Hepatocyte (in vitro differentiated cells): Measurements from ENCODE around the gene LFNG. TPM values are rescaled to one million over a fixed set of nuclear protein-coding genes. Genes with fewer than 3 reads are reported as not detected.

ENCODE experiments used
- DNase-seq: peaks from one replicate; pipeline ENCODE4 v3.0.0-alpha.2; 2016; ENCODE audit warnings: low spot score
- H2AFZ ChIP-seq: fragments of 200-600 bp; sonication (generic); 2 replicates; pipeline ENCODE4 v1.6.0; 2016; ENCODE audit warnings: antibody characterized with exemption, mild to moderate bottlenecking
- H3K27ac ChIP-seq: fragments of 200-600 bp; sonication (generic); 2 replicates; pipeline ENCODE4 v1.5.1; 2016; ENCODE audit warnings: mild to moderate bottlenecking
- H3K27me3 ChIP-seq: fragments of 200-600 bp; sonication (generic); 2 replicates; pipeline ENCODE4 v1.6.1; 2016
- H3K36me3 ChIP-seq: fragments of 200-600 bp; sonication (generic); replicated peaks from 2 replicates; pipeline ENCODE4 v1.5.1; 2016; ENCODE audit warnings: low read depth; ENCODE audit not compliant: insufficient read depth
- H3K4me1 ChIP-seq: fragments of 200-600 bp; sonication (generic); 2 replicates; pipeline ENCODE4 v1.5.1; 2016; ENCODE audit warnings: mild to moderate bottlenecking, moderate library complexity; ENCODE audit not compliant: insufficient read depth
- H3K4me2 ChIP-seq: fragments of 200-600 bp; sonication (generic); 2 replicates; pipeline ENCODE4 v1.6.0; 2016
- H3K4me3 ChIP-seq: fragments of 200-600 bp; sonication (generic); 2 replicates; pipeline ENCODE4 v1.5.1; 2016; ENCODE audit warnings: mild to moderate bottlenecking
- H3K79me2 ChIP-seq: fragments of 200-600 bp; sonication (generic); 2 replicates; pipeline ENCODE4 v1.6.0; 2017; ENCODE audit warnings: mild to moderate bottlenecking
- H3K9me2 ChIP-seq: fragments of 200-600 bp; sonication (generic); replicated peaks from 2 replicates; pipeline ENCODE4 v1.6.0; 2017; ENCODE audit warnings: mild to moderate bottlenecking; ENCODE audit not compliant: insufficient read depth
- H3K9me3 ChIP-seq: fragments of 200-600 bp; sonication (generic); 2 replicates; pipeline ENCODE4 v1.5.1; 2016; ENCODE audit warnings: low read depth, mild to moderate bottlenecking
- H4K20me1 ChIP-seq: fragments of 200-600 bp; sonication (generic); 2 replicates; pipeline ENCODE4 v1.6.0; 2016; ENCODE audit warnings: mild to moderate bottlenecking; ENCODE audit not compliant: insufficient read depth, poor library complexity, severe bottlenecking
- EZH2 ChIP-seq: fragments of 200-600 bp; sonication (generic); IDR thresholded peaks from 2 replicates; pipeline ENCODE4 v1.6.1; 2016; ENCODE audit warnings: antibody characterized with exemption, mild to moderate bottlenecking, borderline replicate concordance
- EZH2phosphoT487 ChIP-seq: fragments of 200-600 bp; sonication (generic); IDR thresholded peaks from one replicate; pipeline ENCODE4 v1.6.1; 2018; ENCODE audit warnings: antibody characterized with exemption, mild to moderate bottlenecking, low read depth, moderate library complexity; ENCODE audit not compliant: unreplicated experiment, severe bottlenecking
- WGBS: methylation state at CpG from one replicate; pipeline ENCODE4 v1.1.6; 2016; ENCODE audit warnings: low lambda C conversion rate; ENCODE audit errors: missing lambda C conversion rate; 5-methylcytosine and 5-hydroxymethylcytosine counted together
- polyA plus RNA-seq: library from polyadenylated mRNA; unstranded; fragments of >200 nt; fragmentation: Nextera tagmentation; extraction: Ambion mirVana; gene quantifications from 2 replicates; pipeline ENCODE4 v1.2.1, GENCODE V29; 2016
- total RNA-seq: library from RNA; depleted of rRNA; stranded (reverse); fragments of >200 nt; gene quantifications from 2 replicates; pipeline ENCODE4 v1.2.3, GENCODE V29; 2014
- TF ChIP-seq, protein P1 (sequence below): fragments of 200-600 bp; sonication (generic); IDR thresholded peaks from 2 replicates; pipeline ENCODE4 v1.5.1; 2016; ENCODE audit warnings: antibody characterized with exemption, mild to moderate bottlenecking; ENCODE audit not compliant: poor library complexity

Gene LFNG
- total and polyA plus RNA-seq, 2 experiments from 2014 or later: 1.2 to 4.5 TPM

GRCh38 chr7:2514473-2515423 lies 4.8 kb upstream of the LFNG start:
- no peaks in the 10 kb centered on the region for H3K9me3 ChIP-seq
- no peaks in the 10 kb centered on the region for H3K9me2 ChIP-seq
- H3K4me2 ChIP-seq: no peak overlapping the region
- TF ChIP-seq EZH2phosphoT487: no peak
- TF ChIP-seq, protein P1, sequence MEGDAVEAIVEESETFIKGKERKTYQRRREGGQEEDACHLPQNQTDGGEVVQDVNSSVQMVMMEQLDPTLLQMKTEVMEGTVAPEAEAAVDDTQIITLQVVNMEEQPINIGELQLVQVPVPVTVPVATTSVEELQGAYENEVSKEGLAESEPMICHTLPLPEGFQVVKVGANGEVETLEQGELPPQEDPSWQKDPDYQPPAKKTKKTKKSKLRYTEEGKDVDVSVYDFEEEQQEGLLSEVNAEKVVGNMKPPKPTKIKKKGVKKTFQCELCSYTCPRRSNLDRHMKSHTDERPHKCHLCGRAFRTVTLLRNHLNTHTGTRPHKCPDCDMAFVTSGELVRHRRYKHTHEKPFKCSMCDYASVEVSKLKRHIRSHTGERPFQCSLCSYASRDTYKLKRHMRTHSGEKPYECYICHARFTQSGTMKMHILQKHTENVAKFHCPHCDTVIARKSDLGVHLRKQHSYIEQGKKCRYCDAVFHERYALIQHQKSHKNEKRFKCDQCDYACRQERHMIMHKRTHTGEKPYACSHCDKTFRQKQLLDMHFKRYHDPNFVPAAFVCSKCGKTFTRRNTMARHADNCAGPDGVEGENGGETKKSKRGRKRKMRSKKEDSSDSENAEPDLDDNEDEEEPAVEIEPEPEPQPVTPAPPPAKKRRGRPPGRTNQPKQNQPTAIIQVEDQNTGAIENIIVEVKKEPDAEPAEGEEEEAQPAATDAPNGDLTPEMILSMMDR: no peak
- no peak for TF ChIP-seq EZH2
- no peaks in the 10 kb centered on the region for H3K79me2 ChIP-seq
- H4K20me1 ChIP-seq: no peaks in the 10 kb centered on the region
- WGBS: 97% methylated on average over 8 of the region's 9 CpGs
- no peak overlapping the region for H3K27ac ChIP-seq
- H3K4me1 ChIP-seq: peaks cover 35% of the 10 kb centered on the region
- H3K4me3 ChIP-seq: no peak overlapping the region
- H3K27me3 ChIP-seq: peaks cover 12% of the 10 kb centered on the region
- no peaks in the 10 kb centered on the region for H3K36me3 ChIP-seq
- H2AFZ ChIP-seq: no peak overlapping the region
- no peak for DNase-seq

DNA sequence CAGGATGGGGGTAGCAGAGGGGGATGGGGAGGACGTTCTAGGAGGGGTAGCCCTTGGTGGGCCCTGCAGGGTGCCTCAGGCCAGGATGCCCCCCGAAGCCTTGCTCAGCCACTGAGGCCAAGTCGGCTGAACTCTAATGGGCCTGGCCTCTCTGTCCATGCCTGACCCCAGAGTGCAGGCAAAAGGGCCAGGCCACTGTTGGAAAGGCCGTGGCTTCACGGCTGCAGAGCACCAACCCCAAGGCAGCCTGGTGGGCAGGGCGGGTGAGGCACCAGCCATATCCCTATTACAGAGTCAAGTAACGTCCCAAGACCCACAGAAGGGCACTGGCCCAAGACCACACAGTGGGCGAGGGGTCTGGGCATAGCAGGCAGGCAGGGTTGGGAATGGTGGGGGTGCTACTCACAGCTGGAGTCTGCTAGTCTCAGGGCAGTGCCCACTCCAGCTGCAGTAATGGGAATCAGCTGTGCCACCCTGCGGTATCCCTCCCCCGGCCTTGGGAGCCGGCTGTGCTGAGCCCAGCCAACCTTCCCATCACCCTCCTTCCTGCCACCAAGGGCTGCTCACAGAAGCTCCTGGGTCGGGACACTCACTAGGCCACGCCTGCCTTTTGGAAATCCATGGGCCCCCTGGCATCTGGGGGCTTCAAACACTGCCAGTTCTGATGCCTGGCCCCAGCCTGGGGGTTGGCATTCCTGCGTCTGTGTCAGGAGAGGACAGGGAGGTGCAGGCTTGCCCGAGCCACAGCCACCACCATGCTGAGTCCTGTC lies 4.0 kb upstream of the LFNG start:
- Histone ChIP-seq H3K9me3 (no peaks in the 10 kb centered on the region), H3K4me2 (no peak overlapping the region), H4K20me1 (peaks cover 3% of the 10 kb centered on the region), H3K27ac (no peak overlapping the region), H3K36me3 (no peaks in the 10 kb centered on the region), H3K4me3 (no peak overlapping the region), H2AFZ (no peak overlapping the region), H3K27me3 (peaks cover 14% of the 10 kb centered on the region), H3K4me1 (peaks cover 40% of the 10 kb centered on the region), H3K79me2 (no peaks in the 10 kb centered on the region), H3K9me2 (no peaks in the 10 kb centered on the region)
- 87% methylated on average over 14 of the region's 15 CpGs for WGBS
- no peak for DNase-seq
- TF ChIP-seq EZH2phosphoT487 (no peak), EZH2 (no peak)
- TF ChIP-seq, protein P1: no peak

- H3K36me3 ChIP-seq: no peaks in the 10 kb centered on the region
- H3K27me3 ChIP-seq: peaks cover 14% of the 10 kb centered on the region
- H3K4me1 ChIP-seq: peaks cover 38% of the 10 kb centered on the region
- H3K27ac ChIP-seq: no peak overlapping the region
- TF ChIP-seq EZH2phosphoT487 (no peak), EZH2 (no peak)
- TF ChIP-seq, protein P1: no peak
- H3K4me2 ChIP-seq: no peak overlapping the region
- H2AFZ ChIP-seq: no peak overlapping the region
- H4K20me1 ChIP-seq: peaks cover 3% of the 10 kb centered on the region
- H3K79me2 ChIP-seq: no peaks in the 10 kb centered on the region
- no peak overlapping the region for H3K4me3 ChIP-seq
- no peak for DNase-seq
- no peaks in the 10 kb centered on the region for H3K9me3 ChIP-seq
- WGBS: 65% methylated on average over 8 of the region's 8 CpGs
- no peaks in the 10 kb centered on the region for H3K9me2 ChIP-seq
These were observed 3.4 kb upstream of the LFNG start for GRCh38 chr7:2516194-2516555.
